GM06990 (cell line): ENCODE measurements around the gene FKBP15.

Experiments used
- DNase-seq: peaks from one replicate; pipeline ENCODE4 v3.0.0-alpha.2; 2011; ENCODE audit not compliant: insufficient read length; ENCODE audit errors: extremely low read depth
- H3K27me3 ChIP-seq: replicated peaks from 2 replicates; pipeline ENCODE4 v1.6.0; 2011; ENCODE audit warnings: low read length; ENCODE audit not compliant: control insufficient read depth, insufficient read depth
- H3K36me3 ChIP-seq: 2 replicates; pipeline ENCODE4 v1.5.1; 2011; ENCODE audit warnings: low read length; ENCODE audit not compliant: control insufficient read depth, insufficient read depth
- H3K4me3 ChIP-seq: replicated peaks from 2 replicates; pipeline ENCODE4 v1.5.1; 2011; ENCODE audit warnings: low read depth, mild to moderate bottlenecking, control low read depth, low read length
- TF ChIP-seq, protein P1 (sequence below): IDR thresholded peaks from 2 replicates; pipeline ENCODE4 v1.5.1; 2011; ENCODE audit warnings: low read length, control low read depth, mild to moderate bottlenecking, inconsistent platforms; ENCODE audit not compliant: insufficient read depth, poor library complexity, severe bottlenecking

The FKBP15 gene

DNA sequence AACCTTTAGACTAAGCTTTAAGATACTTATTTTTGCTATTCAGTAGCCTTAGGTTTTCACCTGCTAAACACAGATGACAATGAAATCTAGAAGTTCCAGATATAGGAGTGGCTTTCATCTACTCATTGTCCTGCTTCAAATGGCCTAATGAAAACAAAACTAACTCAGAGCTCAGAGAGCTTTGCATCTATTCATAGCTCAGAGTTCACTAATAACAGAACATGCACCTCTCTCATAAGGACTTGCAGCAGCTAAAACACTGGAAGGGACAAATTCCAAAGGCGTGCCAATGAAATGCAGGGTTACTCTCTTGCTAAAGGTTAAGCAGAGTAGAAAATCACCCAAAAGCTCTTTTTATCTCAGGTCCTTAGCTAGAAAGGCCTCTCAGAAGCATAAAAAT lies 41.2 kb downstream of the FKBP15 start:
- H3K4me3 ChIP-seq = no peak overlapping the region
- no peaks in the 10 kb centered on the region for H3K27me3 ChIP-seq
- TF ChIP-seq, protein P1, sequence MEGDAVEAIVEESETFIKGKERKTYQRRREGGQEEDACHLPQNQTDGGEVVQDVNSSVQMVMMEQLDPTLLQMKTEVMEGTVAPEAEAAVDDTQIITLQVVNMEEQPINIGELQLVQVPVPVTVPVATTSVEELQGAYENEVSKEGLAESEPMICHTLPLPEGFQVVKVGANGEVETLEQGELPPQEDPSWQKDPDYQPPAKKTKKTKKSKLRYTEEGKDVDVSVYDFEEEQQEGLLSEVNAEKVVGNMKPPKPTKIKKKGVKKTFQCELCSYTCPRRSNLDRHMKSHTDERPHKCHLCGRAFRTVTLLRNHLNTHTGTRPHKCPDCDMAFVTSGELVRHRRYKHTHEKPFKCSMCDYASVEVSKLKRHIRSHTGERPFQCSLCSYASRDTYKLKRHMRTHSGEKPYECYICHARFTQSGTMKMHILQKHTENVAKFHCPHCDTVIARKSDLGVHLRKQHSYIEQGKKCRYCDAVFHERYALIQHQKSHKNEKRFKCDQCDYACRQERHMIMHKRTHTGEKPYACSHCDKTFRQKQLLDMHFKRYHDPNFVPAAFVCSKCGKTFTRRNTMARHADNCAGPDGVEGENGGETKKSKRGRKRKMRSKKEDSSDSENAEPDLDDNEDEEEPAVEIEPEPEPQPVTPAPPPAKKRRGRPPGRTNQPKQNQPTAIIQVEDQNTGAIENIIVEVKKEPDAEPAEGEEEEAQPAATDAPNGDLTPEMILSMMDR = no peak
- DNase-seq = no peak
- peaks cover 22% of the 10 kb centered on the region for H3K36me3 ChIP-seq

DNA sequence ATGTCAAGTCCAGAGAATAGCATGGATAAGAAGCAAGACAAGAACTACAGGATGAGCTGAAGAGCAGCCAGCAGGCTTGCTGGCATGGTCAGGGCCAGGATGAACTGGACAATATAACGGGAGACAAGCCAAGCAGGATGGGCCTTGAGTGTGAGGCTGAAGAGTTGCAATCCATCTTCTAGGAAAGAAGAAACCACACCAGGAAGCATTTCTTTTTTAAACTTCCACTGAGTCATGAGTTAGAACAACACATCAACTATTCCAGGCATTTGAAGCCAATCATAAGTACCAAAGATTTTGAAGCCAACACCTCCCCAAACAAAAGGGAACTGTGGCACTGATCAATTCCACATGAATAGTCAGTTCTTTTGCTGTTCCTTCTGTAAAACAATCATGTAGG lies 43.0 kb downstream of the FKBP15 start:
- TF ChIP-seq, protein P1 = no peak
- Histone ChIP-seq H3K4me3 (no peak overlapping the region), H3K27me3 (no peaks in the 10 kb centered on the region), H3K36me3 (peaks cover 31% of the 10 kb centered on the region)
- DNase-seq = no peak

DNA sequence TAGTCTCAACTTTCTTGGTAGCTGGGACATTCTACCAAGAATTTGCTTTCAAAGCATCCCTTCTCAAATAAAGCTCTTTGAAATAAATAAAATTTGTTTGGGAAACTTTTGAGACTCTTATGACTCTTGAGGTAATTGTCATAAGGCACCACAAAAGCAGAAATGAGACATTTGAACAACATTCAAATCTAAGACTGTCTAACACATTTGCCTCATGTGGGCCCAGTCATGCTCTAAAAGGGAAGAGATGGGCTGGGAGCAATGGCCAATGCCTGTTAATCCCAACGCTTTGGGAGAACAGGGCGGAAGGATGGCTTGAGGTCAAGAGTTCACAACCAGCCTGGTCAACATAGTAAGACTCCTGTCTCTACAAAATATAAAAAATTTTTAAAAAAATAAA lies 43.8 kb downstream of the FKBP15 start:
- peaks cover 32% of the 10 kb centered on the region for H3K36me3 ChIP-seq
- TF ChIP-seq, protein P1 = no peak
- no peak for DNase-seq
- H3K4me3 ChIP-seq = no peak overlapping the region
- H3K27me3 ChIP-seq = no peaks in the 10 kb centered on the region

DNA sequence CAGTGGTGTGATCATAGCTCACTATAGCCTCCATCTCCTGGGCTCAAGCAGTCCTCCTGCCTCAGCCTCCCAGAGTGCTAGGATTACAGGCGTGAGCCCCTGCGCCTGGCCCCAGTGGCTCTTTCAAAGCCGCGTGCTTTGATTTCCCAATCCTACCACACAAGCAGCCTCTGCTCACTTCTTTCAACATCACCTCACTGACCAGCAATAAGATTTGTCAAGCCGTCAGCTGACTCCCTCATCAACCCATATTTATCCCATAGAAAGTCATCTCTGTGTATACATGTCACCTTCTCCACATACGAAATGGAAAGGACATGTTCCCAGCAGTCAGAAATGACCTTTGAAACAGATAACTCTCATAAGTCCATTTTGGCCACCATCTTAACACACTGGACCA lies 44.3 kb downstream of the FKBP15 start:
- peaks cover 31% of the 10 kb centered on the region for H3K36me3 ChIP-seq
- DNase-seq = no peak
- H3K4me3 ChIP-seq = no peak overlapping the region
- TF ChIP-seq, protein P1 = no peak
- H3K27me3 ChIP-seq = no peaks in the 10 kb centered on the region

DNA sequence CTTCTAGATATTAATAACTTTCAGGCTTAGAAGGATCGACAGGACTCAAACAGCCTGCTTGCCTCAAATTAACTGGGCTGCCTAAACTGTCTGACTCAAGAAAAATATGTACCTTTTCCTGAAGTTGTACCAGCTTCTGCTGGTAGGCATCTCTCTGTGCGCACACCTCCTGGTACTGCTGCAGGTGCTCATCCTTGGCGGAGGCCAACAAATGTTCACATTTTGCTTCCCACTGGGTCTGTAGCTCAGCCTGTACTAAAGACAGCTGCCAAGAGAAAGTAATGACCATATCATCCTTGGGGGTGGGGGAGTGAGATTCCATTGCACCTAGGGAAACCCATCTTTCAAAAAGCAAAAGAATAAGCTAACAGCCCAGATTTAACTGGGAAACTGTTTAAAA lies 47.7 kb downstream of the FKBP15 start:
- Histone ChIP-seq H3K4me3 (no peak overlapping the region), H3K27me3 (no peaks in the 10 kb centered on the region), H3K36me3 (peaks cover 42% of the 10 kb centered on the region)
- DNase-seq = no peak
- TF ChIP-seq, protein P1 = no peak

DNA sequence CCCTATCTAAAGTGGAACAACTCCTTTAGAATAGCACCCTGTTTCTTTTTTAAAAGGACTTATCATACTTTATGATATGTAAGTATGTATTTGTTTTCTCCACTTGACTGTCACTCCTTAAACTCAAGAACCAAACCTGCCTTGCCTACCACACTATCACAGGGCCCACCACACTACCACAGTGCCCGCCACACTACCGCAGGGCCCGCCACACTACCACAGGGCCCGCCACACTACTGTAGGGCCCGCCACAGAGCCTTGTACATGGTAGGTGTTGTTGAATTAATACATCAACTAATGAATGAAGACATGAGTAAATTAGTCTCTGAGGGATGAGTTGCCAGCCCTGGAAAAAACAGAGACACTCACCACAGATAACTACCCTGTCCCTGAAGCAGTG lies 52.3 kb downstream of the FKBP15 start:
- TF ChIP-seq, protein P1 = no peak
- Histone ChIP-seq H3K36me3 (peaks cover 38% of the 10 kb centered on the region), H3K27me3 (no peaks in the 10 kb centered on the region), H3K4me3 (no peak overlapping the region)
- no peak for DNase-seq
